GM21576 (cell line): ENCODE data around the gene CHKB.
A peak's percentile ranks its signal among the peaks of the same experiment; 100 is the strongest.
"Not testable (repeated sequence)": the region's sequence is repeated elsewhere in the genome, so short reads cannot be mapped to it uniquely, and the experiment has no call there.

ENCODE experiments used
- ATAC-seq: cut with Tn5 transposase; IDR thresholded peaks from one replicate; pipeline ENCODE4 v1.9.1; 2021; ENCODE audit warnings: mild to moderate bottlenecking, moderate library complexity; ENCODE audit not compliant: unreplicated experiment

CHKB gene, protein sequence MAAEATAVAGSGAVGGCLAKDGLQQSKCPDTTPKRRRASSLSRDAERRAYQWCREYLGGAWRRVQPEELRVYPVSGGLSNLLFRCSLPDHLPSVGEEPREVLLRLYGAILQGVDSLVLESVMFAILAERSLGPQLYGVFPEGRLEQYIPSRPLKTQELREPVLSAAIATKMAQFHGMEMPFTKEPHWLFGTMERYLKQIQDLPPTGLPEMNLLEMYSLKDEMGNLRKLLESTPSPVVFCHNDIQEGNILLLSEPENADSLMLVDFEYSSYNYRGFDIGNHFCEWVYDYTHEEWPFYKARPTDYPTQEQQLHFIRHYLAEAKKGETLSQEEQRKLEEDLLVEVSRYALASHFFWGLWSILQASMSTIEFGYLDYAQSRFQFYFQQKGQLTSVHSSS

DNA sequence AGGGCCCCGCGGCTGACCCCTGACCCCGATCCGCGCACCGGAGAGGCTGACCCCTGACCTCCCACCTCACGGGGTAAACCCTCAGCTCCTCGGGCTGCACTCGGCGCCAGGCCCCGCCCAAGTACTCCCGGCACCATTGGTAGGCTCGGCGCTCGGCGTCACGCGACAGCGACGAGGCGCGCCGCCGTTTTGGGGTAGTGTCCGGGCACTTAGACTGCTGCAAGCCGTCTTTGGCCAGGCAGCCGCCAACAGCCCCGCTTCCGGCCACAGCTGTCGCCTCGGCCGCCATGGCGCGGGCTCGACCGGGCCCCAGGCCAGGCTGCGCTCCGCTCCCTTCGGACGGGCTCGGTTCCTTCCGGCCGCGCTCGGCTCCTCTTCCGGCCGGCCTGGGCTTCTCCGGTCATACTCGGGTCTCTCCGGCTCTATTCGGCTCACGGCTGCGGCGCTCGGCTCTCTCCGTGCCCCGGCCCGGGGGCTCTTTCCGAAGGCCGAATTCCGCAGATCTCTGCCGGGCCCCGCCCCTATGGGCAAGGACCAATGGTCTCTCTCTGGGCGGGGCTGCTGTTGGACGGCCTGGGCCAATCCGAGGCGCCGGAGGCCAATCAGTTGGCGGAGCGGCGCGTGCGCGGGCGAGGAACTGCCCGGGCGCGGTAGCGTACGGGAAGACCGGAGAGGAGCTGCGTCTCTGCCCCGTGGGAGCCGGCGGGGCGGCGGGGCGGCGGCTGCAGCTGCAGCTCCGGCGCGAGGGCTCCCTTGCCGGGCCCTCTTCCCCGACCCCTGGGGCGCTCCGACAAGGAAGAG, at the start of gene CHKB:
Gene CHKB, minus strand, starts transcription at position 357 of the 801 bp plus-strand sequence. Its CDS starts 68 bp downstream, at position 289.
- ATAC-seq: peak; percentile 85

DNA sequence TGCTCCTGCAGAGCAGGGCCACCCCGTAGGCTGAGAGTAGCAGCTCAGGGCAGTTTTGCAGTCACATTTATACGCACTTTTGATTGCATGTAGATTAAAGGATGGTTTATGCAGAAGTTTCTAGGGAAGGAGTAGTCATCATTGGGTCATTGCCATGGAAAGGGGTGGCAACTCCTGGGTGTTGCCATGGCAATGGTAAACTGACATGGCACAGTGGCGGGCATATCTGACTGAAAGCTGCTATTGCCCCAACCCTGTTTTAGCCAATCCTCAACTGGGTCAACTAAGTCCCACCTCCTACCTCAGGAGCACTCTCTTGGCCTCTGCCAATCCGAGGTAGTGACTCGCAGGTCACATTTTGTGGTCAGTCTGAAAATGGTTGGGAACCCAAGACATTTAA, 47.7 kb upstream of the CHKB start:
- no peak for ATAC-seq

DNA sequence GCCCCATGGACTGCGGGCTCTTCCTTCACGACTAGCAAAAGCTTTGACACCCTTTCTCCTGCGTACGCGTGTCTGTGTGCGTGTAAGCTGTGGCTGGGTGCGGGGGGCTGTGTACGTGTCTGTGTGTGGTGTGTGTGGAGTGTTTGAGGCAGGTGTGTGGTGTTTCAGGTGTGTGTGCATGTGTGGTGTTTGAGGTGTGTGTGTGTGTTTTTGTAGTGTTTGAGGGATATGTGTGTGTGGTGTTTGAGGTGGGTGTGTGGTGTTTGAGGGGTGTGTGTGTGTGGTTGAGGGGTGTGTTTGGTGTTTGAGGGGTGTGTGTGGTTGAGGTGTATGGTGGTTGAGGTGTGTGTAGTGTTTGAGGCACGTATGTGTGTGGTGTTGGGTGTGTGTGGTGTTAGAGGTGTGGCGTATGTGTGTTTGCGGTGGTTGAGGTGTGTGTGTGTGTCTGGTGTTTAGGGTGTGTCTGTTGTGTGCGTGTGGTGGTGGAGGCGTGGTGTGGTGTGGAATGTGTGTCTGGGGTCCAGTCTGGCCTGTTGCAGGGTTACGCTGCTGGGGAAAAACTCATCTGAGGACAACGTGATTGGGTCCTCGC, 46.0 kb upstream of the CHKB start:
- ATAC-seq: no peak

DNA sequence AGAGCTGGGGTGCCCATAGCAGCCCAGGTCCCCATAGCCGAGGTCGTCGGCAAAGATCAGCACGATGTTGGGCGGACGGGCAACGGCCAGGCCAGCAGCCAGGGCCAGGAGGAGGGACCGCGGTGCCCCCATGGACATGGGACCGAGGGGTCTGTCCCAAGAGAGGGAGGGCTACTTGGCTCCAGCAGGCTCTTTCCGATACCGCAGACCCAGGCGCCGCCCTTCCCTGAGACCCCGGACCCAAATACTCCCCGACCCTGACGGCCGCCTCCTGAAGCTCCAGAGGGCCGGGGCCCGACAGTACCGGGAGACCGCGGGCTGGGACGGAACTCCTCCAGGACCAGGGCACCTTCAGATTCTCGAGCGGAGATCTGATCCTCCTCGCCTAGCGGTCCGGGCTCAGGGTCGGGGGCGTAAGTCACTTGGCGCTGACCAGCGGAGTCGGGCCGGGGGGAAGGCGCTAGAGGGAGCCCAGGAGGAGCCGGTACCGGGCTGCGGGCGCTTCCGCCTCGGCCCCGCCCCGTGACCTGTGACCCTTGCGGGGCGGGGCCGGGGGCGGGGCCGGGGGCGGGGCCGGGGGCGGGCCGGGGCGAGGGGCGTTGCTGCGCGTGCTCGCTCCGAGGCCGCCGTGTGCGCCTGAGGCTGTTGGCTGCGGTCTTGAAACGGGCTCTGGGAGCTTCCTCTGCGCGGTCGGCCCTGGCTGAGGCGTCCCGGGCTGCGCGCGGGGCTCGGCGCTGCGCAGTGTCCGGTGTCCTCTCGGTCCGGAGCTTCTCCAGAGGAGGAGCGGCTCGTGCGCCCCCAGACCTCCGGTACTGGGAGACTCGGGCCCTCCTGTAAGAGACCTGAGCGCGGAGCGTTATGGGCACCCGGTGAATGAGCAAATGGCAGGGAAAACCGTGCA, 45.2 kb upstream of the CHKB start, which contains the start of gene ARSA:
Gene ARSA, minus strand, starts transcription at position 511 of the 901 bp plus-strand sequence. Its CDS starts 373 bp downstream, at position 138.
- ATAC-seq: peak; percentile 65

DNA sequence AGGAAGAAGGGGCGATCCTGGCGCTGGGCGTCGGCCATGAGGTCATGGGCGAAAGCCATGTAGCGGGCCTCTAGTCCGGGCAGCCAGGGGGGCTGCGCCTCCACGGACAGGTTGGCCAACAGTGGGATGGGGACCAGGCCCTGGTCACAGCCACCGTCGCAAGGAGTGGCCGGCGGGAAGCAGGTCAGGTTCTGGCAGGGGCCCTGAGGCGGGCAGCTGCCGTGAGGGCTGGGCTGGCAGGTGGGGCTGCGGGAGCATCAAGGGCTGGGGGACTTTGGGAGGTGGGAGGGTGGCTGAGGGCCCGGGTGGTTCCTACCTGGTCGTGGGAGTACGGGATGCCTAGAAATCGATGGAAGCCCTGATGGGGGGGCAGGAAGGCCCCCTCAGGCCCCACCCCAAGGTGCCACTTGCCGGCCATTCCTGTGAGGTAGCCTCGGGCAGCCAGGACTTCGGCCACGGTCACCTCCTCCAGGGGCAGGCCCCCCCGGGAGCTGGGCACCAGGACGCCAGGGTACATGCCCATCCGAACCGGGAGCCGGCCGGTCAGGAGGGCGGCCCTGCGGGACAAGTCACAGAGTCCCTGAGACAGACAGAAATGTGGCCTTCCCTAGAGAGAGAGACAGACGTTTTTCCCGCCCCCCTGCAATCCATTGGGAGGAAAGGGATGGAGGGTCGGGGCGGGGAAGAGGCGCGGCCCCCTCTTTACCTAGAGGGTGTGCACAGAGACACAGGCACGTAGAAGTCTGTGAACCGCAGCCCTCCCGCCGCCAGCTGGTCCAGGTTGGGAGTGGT, 44.4 kb upstream of the CHKB start:
- ATAC-seq: no peak

DNA sequence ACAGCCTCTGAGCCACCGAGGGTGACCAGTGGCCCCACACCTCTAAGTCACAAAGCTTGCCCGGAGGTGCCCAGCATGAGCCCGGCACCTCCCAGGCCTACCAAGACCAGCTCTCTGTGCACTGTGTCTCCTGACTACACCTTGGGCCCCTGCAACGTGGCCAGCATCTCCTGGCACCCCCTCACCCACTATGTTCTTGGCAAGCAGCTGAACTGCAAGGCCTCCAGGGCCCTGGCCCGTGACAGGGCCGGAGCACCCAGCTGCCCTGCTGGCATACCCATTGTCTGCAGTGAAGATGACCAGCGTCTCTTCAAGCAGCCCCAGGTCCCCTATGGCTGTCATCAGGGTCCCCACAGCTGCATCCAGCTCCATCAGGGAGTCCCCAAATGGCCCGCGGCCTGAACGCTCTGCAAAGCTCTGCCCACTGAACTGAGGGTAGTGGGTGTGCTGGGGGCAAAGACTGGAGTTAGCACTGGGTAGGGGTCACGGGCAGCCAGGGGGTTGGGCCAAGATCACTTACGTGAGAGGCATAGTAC, 43.7 kb upstream of the CHKB start:
- ATAC-seq: no peak

DNA sequence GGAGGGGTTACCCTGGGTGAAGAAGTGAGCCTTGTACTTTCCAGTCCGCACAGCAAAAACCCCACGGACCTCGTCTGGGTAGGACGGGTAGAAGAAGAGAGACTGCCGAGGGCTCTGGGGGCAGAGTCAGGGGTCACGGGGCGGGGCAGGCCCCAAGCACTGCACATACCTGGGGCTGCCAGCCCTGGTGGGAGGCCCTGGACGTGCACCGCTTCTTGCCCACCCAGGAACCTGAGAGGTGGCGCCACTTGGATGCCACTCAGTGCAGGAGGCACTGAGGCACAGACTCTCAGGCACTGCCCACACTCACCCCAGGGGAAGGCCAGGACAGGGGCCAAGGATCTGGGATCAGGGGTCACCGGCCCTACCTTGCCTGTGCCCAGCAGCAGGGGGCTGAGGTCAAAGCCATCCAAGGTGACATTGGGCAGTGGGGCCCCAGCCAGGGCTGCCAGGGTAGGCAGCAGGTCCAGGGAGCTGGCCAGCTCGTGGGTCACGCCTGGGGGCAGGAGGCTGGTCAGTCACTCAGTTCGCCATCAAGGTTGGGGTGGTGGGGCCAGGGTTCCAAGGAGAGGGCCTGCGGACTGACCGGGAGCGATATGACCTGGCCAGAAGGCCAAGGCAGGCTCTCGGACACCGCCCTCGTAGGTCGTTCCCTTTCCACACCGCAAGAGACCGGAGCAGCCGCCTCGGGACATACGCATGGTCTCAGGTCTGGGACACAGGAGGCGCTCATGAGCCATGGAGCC, 43.1 kb upstream of the CHKB start:
- no peak for ATAC-seq

DNA sequence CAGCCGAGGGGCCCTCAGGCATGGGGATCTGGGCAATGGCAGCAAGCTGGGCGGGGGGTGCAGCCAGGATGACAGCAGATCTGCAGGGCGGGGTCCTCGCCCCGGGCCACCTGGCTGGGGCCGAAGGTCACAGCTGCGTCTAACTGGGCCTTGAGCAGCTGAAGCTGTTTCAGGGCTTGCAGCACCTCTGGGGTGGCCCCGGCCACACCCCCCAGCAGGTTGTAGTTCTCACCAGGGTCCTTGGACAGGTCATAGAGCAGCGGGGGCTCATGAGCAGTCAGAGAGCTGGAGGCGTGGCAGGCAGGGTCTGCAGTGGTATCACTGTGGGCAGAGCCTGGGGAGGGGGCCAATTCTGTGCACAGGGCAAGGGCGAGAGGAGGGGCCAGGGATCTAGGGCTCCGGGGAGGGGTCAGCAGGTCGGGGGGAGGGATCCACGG, 42.5 kb upstream of the CHKB start:
- ATAC-seq: no peak

DNA sequence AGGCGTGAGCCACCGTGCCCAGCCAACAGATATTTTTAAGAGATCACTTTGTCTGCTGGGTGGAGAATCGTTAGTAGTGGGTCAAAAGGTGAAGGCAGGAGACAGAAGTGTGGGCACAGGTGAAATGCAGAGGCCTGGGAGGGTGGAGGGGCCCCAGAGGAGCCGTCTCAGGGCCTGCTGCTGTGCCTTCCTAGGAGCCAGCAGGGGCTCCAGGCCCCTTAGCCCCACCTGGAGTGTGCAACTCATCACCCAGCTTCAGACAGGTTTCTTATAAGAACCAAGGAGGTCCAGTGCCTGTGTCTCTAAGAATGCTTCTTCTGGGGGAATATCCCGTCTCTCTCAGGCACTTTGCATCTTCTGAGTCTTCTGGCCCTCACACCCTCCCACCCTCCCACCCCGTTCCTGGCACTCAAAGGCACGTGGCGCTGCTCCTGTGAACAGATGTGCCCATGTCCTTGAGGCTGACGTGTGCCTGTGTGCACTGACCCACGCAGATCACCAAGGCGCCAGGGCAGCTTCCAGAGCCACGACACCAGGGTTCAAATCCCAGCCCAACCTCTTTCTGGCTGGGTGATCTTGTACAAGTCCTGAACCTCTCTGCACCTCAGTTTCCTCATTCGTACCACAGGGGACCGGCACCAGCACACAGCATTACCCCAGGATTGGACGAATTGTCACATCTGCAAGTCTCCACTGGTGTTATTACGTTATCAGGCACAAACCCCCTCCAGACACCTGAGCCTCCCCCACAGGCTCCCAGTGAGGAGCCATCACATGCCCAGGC, 41.9 kb upstream of the CHKB start:
- no peak for ATAC-seq

DNA sequence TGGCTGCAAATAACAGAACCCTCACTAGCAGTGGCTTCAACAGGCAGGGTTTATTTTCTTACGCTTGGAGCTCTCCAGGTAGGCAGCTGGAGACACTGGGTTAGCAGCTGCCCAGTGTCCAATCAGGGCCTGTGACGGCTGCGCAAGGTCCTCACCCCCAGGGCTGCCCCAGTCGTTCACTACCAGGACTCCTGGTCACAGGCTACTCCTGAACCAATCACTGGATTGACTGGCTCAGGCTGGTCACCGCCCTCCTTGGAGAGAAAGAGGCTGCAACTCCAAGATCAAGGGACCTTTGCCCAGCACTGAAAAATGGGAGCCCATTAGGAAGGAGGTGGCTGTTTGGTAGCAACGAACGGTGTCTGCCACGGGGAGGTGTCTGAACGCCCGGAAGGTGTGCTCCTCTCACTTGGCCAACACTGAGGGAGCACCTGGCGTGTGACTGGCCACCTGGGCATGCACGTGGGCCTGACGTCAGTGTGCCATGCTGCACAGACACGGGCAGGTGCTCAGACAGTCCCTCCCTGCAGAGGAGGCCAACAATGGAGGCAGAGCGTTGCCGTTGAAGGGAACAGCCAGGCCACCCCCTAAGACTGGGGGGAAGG, 40.2 kb upstream of the CHKB start:
- ATAC-seq: no peak

DNA sequence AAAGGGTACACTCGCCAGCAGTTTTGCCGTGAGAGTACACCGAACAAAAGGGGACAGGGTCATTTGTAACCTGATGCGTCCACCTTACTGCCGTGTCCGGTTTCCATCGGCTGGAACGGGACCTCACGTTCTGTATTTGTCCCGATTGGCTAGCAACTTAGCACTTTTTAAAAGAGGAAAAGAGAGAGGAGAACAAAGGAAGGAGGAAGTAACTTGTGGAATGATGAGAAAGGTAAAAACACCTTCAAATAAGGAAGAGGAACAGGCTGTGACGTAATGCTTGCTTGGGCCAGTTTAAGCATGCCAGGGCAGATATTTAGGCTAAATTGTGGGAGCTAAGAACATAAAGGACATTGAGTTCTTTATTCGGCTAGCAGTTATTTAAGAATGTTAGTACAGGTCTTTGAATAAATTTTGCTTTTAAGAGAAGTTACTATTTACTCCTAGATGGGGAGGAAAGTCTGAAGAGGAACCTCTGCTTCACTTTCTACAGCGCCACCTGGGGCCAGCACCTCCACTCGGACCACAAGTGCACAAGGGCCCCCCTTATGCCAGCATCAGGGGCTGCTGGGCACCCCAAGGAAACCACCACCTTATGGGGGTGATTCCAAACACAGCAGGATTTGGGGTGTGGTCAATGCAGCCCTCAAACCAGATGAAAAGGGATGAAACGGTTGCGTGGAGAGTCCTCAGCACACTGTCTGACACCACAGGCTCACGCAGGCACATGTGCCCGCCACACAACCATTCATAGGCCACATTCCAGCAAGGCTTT, 39.5 kb upstream of the CHKB start:
- ATAC-seq: no peak

DNA sequence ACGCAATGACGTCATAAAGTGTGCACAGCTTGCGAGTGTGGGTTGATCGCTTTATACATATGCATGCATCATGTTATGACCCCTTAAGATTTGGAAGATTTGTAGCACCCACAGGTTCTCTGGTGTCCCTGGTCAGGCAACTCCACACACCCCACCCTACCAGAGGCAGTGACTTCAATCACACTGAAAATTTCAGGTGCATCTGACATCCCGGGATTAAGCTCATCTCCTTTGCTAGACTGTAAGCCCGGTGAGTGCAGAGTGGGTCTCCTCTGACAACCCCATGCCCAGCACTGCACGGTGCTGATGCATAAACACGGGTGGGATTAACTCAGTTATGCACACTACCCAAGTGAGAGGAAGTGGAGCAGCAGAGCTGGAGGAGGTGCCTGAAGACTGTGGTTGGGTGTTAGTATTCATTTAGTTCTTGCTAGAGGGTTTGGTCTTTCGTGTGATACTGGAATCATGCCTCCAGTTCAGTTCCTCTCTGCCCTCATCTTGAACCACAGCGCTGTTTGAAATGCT, 38.8 kb upstream of the CHKB start:
- ATAC-seq: no peak

DNA sequence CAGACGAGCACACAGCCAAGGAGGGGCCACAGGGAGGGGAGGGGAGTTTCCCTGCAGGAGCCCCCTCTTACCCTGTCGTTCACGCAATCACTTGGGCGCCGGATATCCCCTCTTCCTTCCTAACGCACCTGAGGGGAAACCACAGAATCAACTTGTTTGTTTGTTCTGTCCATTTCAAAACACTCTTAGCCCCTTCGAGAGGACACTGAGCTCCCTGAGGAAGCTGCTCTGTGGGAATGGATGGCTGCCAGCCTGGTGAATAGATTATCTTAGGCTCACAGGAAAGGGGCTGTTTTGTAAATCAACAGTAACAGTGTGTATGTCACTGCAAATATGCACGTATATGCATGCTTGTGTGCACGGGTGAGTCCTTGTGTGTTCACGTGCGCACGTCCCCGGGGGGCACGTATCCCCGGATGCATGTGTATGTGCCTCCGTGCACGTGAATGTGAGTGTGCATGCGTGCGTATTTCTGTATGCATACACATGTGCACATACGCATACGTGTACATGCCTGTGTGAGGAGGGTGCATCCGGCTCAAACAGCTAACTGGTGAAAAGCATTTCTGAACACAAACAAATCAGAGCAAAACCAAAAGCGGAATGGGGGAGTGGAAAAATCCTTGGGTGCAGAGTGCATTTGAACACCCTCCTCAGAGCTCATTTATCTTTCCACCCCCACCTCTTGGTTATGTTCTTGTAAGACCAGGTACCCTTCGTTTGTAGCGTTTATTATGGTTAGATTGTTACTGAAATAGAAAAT, 38.1 kb upstream of the CHKB start:
- ATAC-seq: peak; percentile 54

DNA sequence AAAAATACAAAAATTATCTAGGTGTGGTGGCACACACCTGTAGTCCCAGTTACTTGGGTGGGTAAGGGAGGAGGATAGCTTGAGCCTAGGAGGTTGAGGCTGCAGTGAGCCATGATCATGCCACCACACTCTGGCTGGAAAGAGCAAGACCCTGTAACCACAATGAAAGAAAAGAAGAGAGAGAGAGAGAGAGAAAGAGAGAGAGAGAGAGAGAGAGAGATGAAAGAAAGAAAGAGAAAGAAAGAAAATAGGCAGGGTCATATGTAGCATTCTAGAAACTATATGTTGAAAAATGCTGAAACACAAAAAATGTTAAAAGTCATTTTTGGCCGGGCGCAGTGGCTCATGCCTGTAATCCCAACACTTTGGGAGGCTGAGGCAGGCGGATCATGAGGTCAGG, 31.6 kb upstream of the CHKB start:
- not testable (repeated sequence) for ATAC-seq

DNA sequence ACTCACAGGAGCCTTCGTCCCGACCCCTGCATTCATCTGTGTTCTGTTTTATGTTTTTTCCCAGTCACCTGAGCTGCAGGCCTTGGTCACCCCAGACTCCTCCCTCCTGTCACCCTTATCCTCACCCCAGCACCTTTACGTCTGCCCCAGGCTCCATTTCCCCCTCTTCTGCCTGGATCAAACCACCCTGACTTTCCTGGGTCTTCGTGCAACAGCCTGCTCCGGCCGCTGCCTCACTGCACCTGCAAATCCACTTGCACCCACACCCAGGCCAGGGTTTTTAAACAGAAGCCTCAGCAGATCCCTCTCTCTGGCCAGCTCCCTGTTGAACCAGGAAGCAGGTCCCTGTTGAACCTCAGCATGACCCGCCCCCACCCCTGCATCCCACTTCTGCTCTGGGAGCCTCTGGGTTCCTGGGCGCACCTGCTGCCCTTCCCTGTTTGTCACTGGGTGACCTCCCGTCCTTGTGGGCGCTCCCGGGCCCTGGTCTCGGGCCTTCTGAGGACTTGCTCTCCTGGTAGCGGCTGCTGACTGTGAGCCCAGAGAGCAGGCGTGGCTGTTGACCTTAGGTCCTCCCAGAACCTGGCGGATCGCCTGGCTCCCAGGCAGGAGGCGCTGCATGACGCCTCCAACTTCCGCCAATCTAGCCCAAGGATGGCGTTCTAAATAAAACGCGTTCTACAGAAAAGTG, 30.8 kb upstream of the CHKB start:
- ATAC-seq: no peak
